SIG-M5 treated with dmso at 0.1 percent for 504 hours (cell line): Measurements from ENCODE around the gene CHRNA3.
"Not testable (repeated sequence)": the region's sequence is repeated elsewhere in the genome, so short reads cannot be mapped to it uniquely, and the experiment has no call there.

Experiments
- DNase-seq: peaks from one replicate; lab custom pipeline; 2025; ENCODE audit not compliant: unreplicated experiment; lab: John Stamatoyannopoulos, UW

Gene CHRNA3

GRCh38 chr15:78564743-78565096, 56.1 kb downstream of the CHRNA3 start:
- DNase-seq = no peak

GRCh38 chr15:78563092-78563491, 57.7 kb downstream of the CHRNA3 start:
- no peak for DNase-seq

- no peak for DNase-seq
Observed at GRCh38 chr15:78561490-78561889, 59.3 kb downstream of the CHRNA3 start.

GRCh38 chr15:78560201-78560600, 60.6 kb downstream of the CHRNA3 start:
- not testable (repeated sequence) for DNase-seq

DNA sequence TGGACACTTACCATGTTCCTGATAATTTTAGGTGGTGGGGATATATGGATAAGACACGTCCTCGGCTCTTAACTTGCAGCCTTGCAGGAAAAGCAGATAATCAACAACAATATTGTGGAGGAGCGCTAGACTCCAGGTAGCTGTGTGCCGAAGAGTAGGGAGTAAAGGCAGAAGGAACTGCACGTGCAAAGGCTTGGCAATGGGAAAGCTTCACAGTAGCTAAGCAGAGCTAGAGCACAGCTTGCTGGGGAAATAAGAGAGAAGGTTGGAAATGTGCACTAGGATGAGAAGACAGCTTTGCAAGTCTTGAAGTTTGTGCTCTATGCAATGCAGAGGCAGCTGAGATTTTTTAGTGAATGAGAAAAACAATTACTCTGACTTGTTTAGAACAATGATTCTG, 68.2 kb downstream of the CHRNA3 start:
- no peak for DNase-seq

DNA sequence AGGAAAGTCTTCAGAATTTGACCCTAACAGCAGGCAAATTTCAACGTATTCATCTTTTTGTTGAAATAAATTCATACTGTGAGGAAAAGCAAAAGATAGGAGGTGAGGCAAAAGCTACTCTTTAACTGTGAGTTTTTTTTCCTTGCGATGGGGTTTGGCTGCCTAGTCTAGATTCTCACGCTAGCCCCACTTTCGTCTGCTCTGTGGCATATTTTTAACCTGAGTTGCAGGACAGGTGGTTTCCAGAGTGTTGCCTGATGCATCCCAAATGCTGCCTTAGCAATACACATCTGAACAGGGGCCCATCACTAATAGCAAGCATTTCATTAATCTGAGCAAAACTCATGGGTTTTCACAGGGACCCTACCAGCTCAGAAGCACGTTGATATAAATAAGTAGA, 68.9 kb downstream of the CHRNA3 start:
- no peak for DNase-seq

- no peak for DNase-seq
Observed at GRCh38 chr15:78550815-78551214, 70.0 kb downstream of the CHRNA3 start.

- DNase-seq = no peak
Observed at GRCh38 chr15:78550194-78550593, 70.6 kb downstream of the CHRNA3 start.
